Bronchial epithelial cell (primary cell): Measurements from ENCODE around the gene SLC34A1. TPM values are rescaled to one million over a fixed set of nuclear protein-coding genes. Genes with fewer than 3 reads are reported as not detected.

Source experiments
- DNase-seq: peaks from one replicate; pipeline ENCODE4 v3.0.0-alpha.2; 2010; ENCODE audit warnings: low read depth
- FAIRE-seq: peaks from 2 replicates; lab custom pipeline; 2011; peaks lifted over from hg19 to GRCh38; lab: Jason Lieb, UNC
- H3K27me3 ChIP-seq: 2 replicates; pipeline ENCODE4 v1.5.1; 2011; ENCODE audit warnings: low read length; ENCODE audit not compliant: control insufficient read depth, insufficient read depth
- H3K36me3 ChIP-seq: 2 replicates; pipeline ENCODE4 v1.5.1; 2011; ENCODE audit warnings: low read length; ENCODE audit not compliant: control insufficient read depth, insufficient read depth
- H3K4me3 ChIP-seq: 2 replicates; pipeline ENCODE4 v1.5.1; 2011; ENCODE audit warnings: mild to moderate bottlenecking, low read depth, low read length, control low read depth
- total RNA-seq: library from RNA; depleted of rRNA; stranded (reverse); fragments of >200 nt; gene quantifications from 2 replicates; pipeline ENCODE4 v1.2.1, GENCODE V29; 2014
- TF ChIP-seq, protein P1 (sequence below): IDR thresholded peaks from 2 replicates; pipeline ENCODE4 v1.5.1; 2011; ENCODE audit warnings: mild to moderate bottlenecking, moderate library complexity, low read length, control low read depth, inconsistent platforms; ENCODE audit not compliant: insufficient read depth, severe bottlenecking

Gene SLC34A1
- total RNA-seq, 1 donor from 2014 or later = not detected

DNA sequence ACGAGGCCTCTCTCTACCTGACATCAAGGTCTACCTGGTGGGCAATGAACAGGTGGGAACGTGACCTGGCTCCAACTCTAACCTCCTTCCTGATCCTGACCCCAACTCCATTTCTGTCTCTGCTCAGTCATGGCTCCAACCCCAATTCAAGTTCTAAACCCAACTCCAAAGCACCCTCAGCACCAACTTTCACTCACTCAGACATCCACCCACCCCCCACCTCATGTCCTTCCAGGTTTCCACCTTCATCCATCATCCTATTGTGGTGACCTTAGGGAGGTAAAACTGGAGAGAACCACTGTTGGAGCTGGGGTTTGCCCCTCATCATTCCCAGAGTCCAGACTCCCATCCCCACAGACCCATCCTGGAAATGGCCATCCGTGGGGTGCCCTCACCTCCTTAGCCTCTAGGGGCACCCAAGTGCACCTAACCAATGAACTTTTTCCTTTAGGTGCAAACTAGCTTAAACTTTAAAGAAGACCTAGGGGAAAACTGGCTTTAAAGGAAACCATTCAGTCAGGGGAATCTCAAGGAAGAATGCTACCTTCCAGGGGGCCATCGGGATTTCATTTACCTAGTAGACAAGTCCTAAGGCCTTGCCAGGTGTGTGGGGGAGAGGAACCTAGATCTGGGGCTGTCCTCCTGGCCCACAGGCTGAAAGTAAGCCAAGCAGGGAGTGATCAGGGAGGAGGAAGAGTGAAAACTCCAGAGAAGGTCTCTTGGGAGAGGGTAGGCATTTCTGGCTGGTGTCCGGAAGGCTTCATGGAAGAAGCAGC, 15.2 kb upstream of the SLC34A1 start:
- Histone ChIP-seq H3K4me3 (no peak overlapping the region), H3K27me3 (no peaks in the 10 kb centered on the region), H3K36me3 (peaks cover 3% of the 10 kb centered on the region)
- peak; percentile 64 for FAIRE-seq
- TF ChIP-seq, protein P1, sequence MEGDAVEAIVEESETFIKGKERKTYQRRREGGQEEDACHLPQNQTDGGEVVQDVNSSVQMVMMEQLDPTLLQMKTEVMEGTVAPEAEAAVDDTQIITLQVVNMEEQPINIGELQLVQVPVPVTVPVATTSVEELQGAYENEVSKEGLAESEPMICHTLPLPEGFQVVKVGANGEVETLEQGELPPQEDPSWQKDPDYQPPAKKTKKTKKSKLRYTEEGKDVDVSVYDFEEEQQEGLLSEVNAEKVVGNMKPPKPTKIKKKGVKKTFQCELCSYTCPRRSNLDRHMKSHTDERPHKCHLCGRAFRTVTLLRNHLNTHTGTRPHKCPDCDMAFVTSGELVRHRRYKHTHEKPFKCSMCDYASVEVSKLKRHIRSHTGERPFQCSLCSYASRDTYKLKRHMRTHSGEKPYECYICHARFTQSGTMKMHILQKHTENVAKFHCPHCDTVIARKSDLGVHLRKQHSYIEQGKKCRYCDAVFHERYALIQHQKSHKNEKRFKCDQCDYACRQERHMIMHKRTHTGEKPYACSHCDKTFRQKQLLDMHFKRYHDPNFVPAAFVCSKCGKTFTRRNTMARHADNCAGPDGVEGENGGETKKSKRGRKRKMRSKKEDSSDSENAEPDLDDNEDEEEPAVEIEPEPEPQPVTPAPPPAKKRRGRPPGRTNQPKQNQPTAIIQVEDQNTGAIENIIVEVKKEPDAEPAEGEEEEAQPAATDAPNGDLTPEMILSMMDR = peak; percentile 75
- peak; percentile 35 for DNase-seq

DNA sequence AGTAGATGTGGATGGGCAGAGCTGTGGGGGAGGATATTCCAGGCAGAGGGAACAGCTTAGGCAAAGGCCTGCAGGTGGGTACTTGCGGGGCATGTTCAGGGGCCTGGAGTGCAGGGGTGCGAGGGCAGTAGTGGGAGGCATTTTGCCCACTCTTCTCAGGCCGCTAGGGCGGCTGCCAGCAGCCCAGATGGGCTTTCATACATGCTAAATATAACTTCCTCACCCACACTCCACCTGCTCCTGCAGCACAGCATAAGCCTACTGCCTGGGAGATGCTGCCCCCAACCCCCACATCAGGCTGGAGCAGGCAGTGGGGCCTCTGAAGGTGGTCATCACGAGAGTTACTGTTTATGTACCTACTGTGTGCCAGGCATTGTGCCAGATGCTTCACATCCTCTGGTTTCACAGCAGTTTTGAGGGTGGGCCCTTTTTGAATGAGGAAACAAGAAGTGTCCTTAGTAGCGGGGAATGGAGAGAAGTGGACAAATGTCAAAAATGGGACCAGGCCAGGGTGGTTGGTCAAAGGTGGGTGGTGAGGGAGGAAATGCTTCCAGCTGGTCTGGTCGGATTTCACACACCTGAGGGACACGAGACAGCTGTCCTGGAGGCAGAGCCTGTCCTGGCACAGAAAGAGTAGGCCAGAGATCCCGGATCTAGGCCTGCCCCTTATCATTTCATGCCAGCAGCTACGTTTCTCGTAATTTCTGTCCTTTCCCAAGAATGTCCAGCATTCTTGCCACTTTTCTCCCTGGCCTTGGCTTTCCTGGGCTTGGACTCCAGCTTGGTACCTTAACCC, 14.4 kb upstream of the SLC34A1 start:
- FAIRE-seq = peak; percentile 47

DNA sequence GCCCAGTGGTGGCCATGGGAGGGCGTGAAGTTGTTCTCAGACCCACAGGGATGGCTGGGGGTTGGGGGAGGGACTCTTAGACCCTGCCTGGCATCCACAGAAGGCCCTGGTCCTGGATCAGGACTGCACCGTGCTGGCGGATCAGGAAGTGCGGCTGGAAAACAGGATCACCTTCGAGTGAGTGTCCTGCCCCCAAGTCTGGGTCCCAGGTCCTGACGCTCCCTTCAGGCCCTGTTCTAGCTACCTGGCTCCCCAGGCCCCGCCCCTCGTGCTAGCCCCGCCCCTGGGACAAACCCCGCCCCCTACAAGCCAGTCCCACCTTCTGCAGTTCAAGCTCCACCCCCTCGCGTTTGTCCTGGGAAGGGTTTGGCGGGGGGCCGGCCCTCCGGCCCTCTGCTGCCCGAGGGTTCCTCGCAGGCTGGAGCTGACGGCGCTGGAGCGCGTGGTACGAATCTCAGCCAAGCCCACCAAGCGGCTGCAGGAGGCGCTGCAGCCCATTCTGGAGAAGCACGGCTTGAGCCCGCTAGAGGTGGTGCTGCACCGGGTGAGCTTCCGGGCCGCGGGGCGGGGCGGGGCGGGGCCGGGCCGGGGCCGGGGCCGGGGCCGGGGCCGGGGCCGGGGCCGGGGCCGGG, 13.6 kb upstream of the SLC34A1 start:
- FAIRE-seq = no peak
- Histone ChIP-seq H3K27me3 (no peaks in the 10 kb centered on the region), H3K4me3 (peak overlapping the region; percentile 46), H3K36me3 (peaks cover 3% of the 10 kb centered on the region)
- peak; percentile 86 for DNase-seq
- TF ChIP-seq, protein P1 = peak; percentile 79

More for the DNA sequence above, 14.4 kb upstream of the SLC34A1 start:
- Histone ChIP-seq H3K36me3 (peaks cover 3% of the 10 kb centered on the region), H3K27me3 (no peaks in the 10 kb centered on the region), H3K4me3 (no peak overlapping the region)
- TF ChIP-seq, protein P1 = no peak
- DNase-seq = no peak

DNA sequence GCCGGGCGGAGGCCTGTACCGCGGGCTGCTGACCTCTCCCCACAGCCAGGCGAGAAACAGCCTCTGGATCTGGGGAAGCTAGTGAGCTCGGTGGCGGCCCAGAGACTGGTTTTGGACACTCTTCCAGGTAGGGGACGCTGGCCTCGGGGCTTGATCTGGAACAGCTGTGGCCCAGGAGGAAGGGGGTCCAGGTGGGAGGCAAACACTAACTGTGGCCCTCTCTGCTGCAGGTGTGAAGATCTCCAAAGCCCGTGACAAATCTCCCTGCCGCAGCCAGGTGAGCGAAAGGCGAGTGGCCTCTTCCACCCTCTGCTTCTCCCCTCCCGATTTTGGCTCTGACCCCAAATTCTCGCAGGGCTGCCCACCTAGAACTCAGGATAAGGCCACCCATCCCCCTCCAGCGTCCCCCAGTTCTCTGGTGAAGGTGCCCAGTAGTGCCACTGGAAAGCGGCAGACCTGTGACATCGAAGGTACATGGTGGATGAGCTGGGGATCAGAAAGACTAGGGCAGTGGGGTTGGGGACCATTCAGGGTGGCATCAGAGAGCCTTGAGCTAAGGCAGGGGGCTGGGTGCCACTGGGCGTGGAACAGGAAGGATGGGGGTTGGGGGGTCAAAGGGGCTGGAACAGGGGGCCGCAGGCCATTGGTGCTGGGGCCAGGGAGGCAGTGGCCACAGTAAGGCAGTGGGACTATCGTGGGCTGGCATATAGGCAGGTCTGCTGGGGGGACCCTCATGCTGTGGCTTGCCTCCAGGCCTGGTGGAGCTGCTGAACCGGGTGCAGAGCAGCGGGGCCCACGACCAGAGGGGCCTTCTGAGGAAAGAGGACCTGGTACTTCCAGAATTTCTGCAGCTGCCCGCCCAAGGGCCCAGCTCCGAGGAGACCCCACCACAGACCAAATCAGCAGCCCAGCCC, 12.9 kb upstream of the SLC34A1 start:
- DNase-seq (no peak), FAIRE-seq (no peak)
- H3K4me3 ChIP-seq = peak overlapping the region; percentile 46
- TF ChIP-seq, protein P1 = no peak
- H3K36me3 ChIP-seq = peaks cover 3% of the 10 kb centered on the region
- H3K27me3 ChIP-seq = no peaks in the 10 kb centered on the region
